ENCODE results near the gene USP33. TPM values are rescaled to one million over a fixed set of nuclear protein-coding genes. Genes with fewer than 3 reads are reported as not detected.
"Not testable (repeated sequence)": the region's sequence is repeated elsewhere in the genome, so short reads cannot be mapped to it uniquely, and the experiment has no call there.

The USP33 gene
- total RNA-seq, 4 donors from 2014 or later, result 20.2 to 61.6 (median 34.3) TPM

- peak overlapping the region in 1 of 4 donors; percentile 17 for H3K27ac ChIP-seq
- intact Hi-C loops (cut with DNase I), result no loop called here
- TF ChIP-seq POLR2A (IDR thresholded peaks at IDR 0.05), result no peak
- TF ChIP-seq, protein P1, sequence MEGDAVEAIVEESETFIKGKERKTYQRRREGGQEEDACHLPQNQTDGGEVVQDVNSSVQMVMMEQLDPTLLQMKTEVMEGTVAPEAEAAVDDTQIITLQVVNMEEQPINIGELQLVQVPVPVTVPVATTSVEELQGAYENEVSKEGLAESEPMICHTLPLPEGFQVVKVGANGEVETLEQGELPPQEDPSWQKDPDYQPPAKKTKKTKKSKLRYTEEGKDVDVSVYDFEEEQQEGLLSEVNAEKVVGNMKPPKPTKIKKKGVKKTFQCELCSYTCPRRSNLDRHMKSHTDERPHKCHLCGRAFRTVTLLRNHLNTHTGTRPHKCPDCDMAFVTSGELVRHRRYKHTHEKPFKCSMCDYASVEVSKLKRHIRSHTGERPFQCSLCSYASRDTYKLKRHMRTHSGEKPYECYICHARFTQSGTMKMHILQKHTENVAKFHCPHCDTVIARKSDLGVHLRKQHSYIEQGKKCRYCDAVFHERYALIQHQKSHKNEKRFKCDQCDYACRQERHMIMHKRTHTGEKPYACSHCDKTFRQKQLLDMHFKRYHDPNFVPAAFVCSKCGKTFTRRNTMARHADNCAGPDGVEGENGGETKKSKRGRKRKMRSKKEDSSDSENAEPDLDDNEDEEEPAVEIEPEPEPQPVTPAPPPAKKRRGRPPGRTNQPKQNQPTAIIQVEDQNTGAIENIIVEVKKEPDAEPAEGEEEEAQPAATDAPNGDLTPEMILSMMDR (IDR thresholded peaks at IDR 0.05), result no peak
- H3K4me3 ChIP-seq, result no peak overlapping the region
- no peak for DNase-seq
- H3K9me3 ChIP-seq, result no peaks in the 10 kb centered on the region
- 77 to 84% methylated on average over 1 of the region's 1 CpG for WGBS, 2 donors
- H3K27me3 ChIP-seq, result no peaks in the 10 kb centered on the region
- H3K36me3 ChIP-seq, result peaks cover 0 to 7% (median 0%) of the 10 kb centered on the region in 3 donors
- H3K4me1 ChIP-seq, result peaks cover 8 to 56% (median 13%) of the 10 kb centered on the region in 3 donors
These were observed 3.4 kb downstream of the USP33 start for GRCh38 chr1:77756052-77756754.

- intact Hi-C loops (cut with DNase I); H3K9me3 ChIP-seq; H3K27ac ChIP-seq; DNase-seq; H3K36me3 ChIP-seq; H3K4me3 ChIP-seq; H3K27me3 ChIP-seq: not testable (repeated sequence)
- peaks cover 0 to 35% (median 15%) of the 10 kb centered on the region in 3 donors for H3K4me1 ChIP-seq
- 63 to 86% methylated on average over 4 of the region's 4 CpGs for WGBS, 2 donors
These were observed 10.2 kb downstream of the USP33 start for GRCh38 chr1:77749489-77749888.

GRCh38 chr1:77744576-77744975 lies 15.1 kb downstream of the USP33 start:
- intact Hi-C loops (cut with DNase I), result no loop called here
- WGBS, 2 donors, result 89 to 93% methylated on average over 7 of the region's 7 CpGs
- Histone ChIP-seq H3K27ac (no peak overlapping the region), H3K4me1 (peaks cover 0 to 17% (median 6%) of the 10 kb centered on the region in 3 donors), H3K9me3 (no peaks in the 10 kb centered on the region), H3K4me3 (no peak overlapping the region), H3K27me3 (no peaks in the 10 kb centered on the region), H3K36me3 (peaks cover 0 to 11% (median 3%) of the 10 kb centered on the region in 3 donors)
- no peak for DNase-seq
- TF ChIP-seq, protein P1 (IDR thresholded peaks at IDR 0.05), result no peak
- no peak for TF ChIP-seq POLR2A (IDR thresholded peaks at IDR 0.05)

DNA sequence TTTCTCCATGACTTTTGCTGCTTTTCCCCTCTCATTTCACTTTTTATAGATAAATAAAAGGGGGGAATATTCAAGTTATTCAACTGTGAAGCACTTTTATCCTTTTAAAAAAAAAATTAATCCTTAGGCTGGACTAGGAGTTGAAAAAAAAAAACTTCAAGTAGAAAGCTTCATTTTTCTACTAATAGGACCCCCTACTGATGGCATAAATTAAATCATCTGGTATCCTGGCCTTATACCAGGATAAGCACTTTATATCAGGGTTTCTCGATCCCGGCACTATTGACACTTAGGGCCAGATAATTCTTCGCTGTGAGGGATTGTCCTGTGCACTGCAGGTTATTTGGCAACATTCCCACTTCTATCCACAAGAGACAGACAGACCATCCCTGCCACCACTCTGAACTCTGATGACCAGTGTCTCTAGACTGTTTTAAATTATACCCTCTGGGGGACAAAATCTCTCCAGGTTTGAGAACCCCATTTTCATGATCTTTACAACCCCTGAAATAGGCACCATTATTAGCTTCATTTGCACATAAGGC lies 17.6 kb downstream of the USP33 start:
- no peak for TF ChIP-seq POLR2A (IDR thresholded peaks at IDR 0.05)
- TF ChIP-seq, protein P1 (IDR thresholded peaks at IDR 0.05), result no peak
- Histone ChIP-seq H3K4me1 (no peaks in the 10 kb centered on the region), H3K27me3 (no peaks in the 10 kb centered on the region), H3K9me3 (no peaks in the 10 kb centered on the region), H3K36me3 (peaks cover 0 to 36% (median 3%) of the 10 kb centered on the region in 3 donors), H3K4me3 (no peak overlapping the region), H3K27ac (no peak overlapping the region)
- intact Hi-C loops (cut with DNase I), result no loop called here
- 89 to 95% methylated on average over 3 of the region's 3 CpGs for WGBS, 2 donors
- no peak for DNase-seq

GRCh38 chr1:77741316-77741715 lies 18.3 kb downstream of the USP33 start:
- 87 to 95% methylated on average over 1 of the region's 1 CpG for WGBS, 2 donors
- no peak for DNase-seq
- H3K4me1 ChIP-seq, result no peaks in the 10 kb centered on the region
- H3K27me3 ChIP-seq, result no peaks in the 10 kb centered on the region
- H3K9me3 ChIP-seq, result no peaks in the 10 kb centered on the region
- TF ChIP-seq, protein P1 (IDR thresholded peaks at IDR 0.05), result no peak
- TF ChIP-seq POLR2A (IDR thresholded peaks at IDR 0.05), result no peak
- H3K27ac ChIP-seq, result no peak overlapping the region
- no peak overlapping the region for H3K4me3 ChIP-seq
- H3K36me3 ChIP-seq, result peaks cover 0 to 42% (median 3%) of the 10 kb centered on the region in 3 donors
- intact Hi-C loops (cut with DNase I), result no loop called here

Measured in esophagus squamous epithelium (tissue), 5 donors.